ENCODE measurements around the gene PIP4P1. TPM values are rescaled to one million over a fixed set of nuclear protein-coding genes. Genes with fewer than 3 reads are reported as not detected.

The PIP4P1 gene
- total RNA-seq, 1 donor from 2014 or later = 33.7 TPM

Other genes with a start within 250 kb of the PIP4P1 start
- gene OR11H6, start 237.7 kb downstream of the PIP4P1 start, total RNA-seq = not detected in 2 replicates
- not detected in 2 replicates for gene OR11H7, start 232.5 kb downstream of the PIP4P1 start, total RNA-seq
- not detected in 2 replicates for gene OR11H4, start 222.1 kb downstream of the PIP4P1 start, total RNA-seq
- gene TTC5, start 155.5 kb downstream of the PIP4P1 start, total RNA-seq = 30.4 and 31.2 TPM in 2 replicates
- 44.0 and 46.8 TPM in 2 replicates for gene CCNB1IP1, start 128.2 kb downstream of the PIP4P1 start, total RNA-seq
- 31.2 and 31.5 TPM in 2 replicates for gene PARP2, start 117.8 kb downstream of the PIP4P1 start, total RNA-seq
- gene TEP1, start 47.9 kb downstream of the PIP4P1 start, total RNA-seq = 32.7 and 33.6 TPM in 2 replicates
- gene KLHL33, start 25.3 kb downstream of the PIP4P1 start, total RNA-seq = 0.07 TPM in 1 of 2 replicates, not detected in the other
- 66.0 and 66.5 TPM in 2 replicates for gene OSGEP, start 6.6 kb downstream of the PIP4P1 start, total RNA-seq
- 217 and 228 TPM in 2 replicates for gene APEX1, start 6.2 kb downstream of the PIP4P1 start, total RNA-seq
- gene PNP, start 8.0 kb upstream of the PIP4P1 start, total RNA-seq = 133 and 137 TPM in 2 replicates
- 0.16 and 0.21 TPM in 2 replicates for gene RNASE10, start 44.1 kb upstream of the PIP4P1 start, total RNA-seq
- not detected in 2 replicates for gene RNASE9, start 99.6 kb upstream of the PIP4P1 start, total RNA-seq
- not detected in 2 replicates for gene RNASE11, start 126.6 kb upstream of the PIP4P1 start, total RNA-seq
- gene RNASE12, start 129.9 kb upstream of the PIP4P1 start, total RNA-seq = not detected in 2 replicates
- not detected in 2 replicates for gene OR6S1, start 180.3 kb upstream of the PIP4P1 start, total RNA-seq
- 0.73 and 1.1 TPM in 2 replicates for gene RNASE4, start 223.1 kb upstream of the PIP4P1 start, total RNA-seq
- gene ANG, start 227.3 kb upstream of the PIP4P1 start, total RNA-seq = 0.68 and 0.92 TPM in 2 replicates

Data from activated T-helper 2 cell treated with anti-CD3 and anti-CD28 coated beads, Interferon-gamma antibody, Interleukin-2, Interleukin-4, amounts not matched to agents 10 μg/mL and 5 μg/mL and 100 μg/mL, durations not matched to agents 14 hours and 24 hours and 36 hours (primary cell).